Measurements from ENCODE around the gene NUBPL.
"Not testable (repeated sequence)": the region's sequence is repeated elsewhere in the genome, so short reads cannot be mapped to it uniquely, and the experiment has no call there.

The NUBPL gene

DNA sequence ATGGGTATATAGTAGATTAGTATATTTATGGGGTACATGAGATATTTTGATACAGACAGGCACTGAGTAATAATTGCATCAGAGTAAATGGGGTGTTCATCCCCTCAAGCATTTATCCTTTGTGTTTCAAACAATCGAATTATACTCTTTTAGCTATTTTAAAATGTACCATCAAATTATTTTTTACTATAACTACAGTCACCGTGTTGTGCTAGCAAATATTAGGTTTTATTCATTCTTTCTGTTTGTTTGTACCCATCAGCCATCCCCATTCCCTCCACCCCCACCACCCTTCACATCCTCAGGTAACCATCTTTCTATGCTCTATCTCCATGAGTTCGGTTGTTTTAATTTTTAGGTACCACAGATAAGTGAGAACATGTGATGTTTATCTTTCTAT, 115.8 kb downstream of the NUBPL start:
- DNase-seq (ENCODE audit: low spot score): no peak

DNA sequence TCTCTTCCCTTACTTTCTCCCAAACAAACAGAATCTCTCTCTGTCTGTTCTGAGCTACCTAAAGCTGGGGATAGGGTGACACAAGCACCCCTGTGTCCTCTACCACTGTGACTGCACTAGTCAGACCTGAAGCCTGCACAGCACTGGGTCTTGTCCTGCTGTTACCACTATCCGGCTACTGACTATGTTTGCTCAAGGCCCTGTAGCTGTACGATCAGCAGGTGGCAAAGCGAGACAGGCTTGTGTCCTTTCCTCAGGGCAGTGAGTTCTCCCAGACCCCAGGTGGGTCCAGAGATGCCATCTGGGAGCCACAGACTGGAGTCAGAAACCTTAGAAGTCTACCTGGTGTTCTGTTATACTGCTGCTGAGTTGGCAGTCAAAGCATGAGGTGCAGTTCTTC, 116.4 kb downstream of the NUBPL start:
- DNase-seq (ENCODE audit: low spot score): no peak

DNA sequence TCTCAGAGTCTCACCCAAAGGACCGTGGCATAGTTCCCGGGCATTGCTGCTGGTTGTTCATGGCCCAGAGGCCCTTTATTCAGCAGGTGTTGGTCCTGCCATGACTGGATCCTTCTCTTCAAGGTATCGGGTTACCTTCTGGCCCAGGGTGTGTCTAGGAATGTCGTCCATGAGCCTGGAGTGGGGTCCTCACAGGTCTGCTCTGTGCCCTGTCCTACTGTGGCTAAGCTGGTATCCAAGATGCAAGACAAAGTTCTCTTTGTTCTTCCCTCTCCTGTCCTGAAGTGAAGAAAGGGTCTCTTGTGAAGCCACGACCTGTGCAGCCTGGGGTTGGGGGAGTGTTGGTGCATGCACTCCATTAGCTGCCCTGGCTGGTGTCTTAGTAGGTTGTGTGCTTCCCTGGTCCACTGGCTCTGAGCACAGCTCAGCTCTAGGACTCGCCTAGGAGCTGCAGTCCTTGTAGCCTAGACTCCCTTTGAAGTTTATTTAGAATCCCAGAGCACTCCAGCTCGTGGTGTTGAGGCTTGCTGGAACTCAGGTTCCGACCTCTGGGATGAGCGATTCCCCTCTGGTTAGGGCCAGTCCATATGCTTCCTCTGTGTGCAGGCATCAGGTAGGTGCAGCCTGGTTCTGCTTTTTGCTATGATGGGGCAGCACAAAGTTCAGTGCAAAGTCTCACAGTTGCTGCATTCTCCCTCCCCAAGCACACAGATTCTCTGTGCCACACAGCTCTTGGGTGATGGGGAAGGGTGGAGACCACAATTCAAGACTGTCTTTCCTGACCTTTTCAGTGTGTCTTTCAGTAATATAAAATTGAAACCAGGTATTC, 117.4 kb downstream of the NUBPL start:
- DNase-seq (ENCODE audit: low spot score): no peak

DNA sequence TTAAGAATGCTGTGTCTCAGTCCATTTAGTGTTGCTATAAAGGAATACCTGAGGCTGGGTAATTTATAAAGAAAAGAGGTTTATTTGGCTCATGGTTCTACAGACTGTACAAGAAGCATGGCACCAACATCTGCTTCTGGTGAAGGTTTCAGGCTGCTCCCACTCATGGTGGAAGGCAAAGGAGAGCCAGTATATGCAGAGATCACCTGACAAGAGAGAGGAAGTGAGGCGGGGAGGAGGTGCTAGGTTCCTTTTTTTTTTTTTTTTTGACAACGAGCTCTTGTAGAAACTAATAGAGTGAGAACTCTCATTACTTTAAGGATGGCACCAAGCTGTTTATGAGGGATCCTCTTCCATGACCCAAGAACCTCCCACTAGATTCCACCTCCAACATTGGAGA, 121.6 kb downstream of the NUBPL start:
- no peak for DNase-seq (ENCODE audit: low spot score)

DNA sequence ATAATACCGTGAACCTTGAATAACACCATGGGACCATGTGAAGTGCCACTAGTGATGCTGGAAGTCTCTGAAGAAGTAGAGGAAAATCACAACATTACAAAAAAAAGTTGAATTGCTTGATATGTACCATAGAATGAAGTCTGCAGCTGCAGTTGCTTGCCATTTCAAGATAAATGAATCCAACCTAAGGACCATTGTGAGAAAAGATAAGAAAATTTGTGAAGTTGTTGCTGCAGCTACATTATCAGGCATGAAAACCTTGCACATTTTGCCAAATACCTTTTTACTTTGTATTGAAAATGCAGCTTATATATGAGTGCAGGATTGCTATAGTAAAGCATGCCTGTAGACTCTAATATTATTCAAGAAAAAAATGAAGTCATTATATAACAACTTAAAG, 126.5 kb downstream of the NUBPL start:
- no peak for DNase-seq (ENCODE audit: low spot score)

DNA sequence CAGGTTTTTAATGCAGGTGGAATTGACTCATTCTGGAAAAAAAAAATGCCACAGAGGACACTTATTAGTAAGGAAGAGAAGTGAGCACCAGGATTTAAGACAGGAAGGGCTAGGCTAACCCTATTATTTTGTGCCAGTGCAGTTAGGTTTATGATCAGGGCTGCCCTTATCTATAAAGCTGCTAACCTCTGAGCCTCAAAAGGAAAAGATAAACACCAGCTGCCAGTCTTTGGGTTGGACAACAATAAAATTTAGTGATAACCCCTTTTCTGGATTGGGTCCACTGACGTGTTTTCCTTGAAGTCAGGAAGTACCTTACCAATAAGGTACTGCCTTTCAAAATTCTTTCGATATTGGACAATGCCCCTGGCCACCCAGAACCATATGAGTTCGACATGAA, 128.9 kb downstream of the NUBPL start:
- DNase-seq (ENCODE audit: low spot score): no peak

DNA sequence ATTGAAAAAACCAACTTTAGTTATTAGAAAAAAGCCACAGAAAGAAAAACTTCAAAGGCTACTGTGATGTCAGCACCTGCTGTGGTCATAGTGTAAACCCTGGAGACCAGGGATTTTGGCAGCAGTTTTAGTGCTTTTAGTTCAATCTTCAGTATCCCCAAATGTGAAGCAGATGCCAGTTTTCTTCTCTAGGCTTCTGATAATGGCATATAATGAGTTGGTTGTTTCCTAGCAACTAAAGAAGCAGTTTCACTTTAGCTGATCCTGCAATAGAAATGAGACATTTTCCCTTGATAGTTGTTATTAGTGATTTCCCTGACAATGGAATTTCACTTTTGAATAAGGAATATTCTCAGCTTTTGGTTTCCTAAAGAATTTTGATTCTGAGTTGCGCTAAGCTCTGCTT, 131.2 kb downstream of the NUBPL start:
- DNase-seq (ENCODE audit: low spot score): no peak

DNA sequence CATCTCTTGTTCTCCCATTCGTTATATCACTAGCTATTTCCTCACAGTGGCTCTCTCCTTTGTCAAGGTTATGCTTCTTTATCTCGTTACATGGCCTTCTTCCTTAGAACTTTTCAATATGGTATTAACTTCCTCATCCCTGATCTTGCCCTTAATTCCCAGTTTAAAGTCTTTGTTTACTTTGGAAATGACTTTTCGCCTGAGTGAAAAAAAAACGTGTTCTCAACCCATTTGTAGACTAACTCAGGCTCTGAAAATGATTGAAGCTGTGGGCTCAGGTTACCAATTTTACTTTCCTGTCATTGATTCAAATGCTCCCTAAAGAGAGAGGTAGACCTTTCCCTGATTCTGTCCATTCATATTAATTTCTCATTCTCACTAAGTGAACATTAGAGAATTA, 135.2 kb downstream of the NUBPL start:
- no peak for DNase-seq (ENCODE audit: low spot score)

DNA sequence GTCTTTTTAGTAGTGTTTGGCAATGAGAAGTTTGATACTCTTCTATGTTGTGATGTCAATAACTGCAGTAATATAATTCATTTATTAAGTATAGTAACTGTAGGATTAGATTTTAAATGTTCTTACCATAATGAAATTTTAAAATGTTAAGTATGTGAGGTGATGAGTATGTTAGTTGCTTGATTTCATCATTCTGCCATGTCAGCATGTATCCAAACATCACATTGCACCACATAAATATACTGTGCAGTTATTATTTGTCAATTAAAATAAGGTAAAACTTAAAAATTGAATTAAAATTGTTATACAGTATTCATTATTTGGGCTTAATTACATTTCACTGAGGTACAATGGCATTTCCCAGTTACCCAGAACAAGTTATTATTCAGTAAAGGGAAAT, 138.6 kb downstream of the NUBPL start:
- no peak for DNase-seq (ENCODE audit: low spot score)

DNA sequence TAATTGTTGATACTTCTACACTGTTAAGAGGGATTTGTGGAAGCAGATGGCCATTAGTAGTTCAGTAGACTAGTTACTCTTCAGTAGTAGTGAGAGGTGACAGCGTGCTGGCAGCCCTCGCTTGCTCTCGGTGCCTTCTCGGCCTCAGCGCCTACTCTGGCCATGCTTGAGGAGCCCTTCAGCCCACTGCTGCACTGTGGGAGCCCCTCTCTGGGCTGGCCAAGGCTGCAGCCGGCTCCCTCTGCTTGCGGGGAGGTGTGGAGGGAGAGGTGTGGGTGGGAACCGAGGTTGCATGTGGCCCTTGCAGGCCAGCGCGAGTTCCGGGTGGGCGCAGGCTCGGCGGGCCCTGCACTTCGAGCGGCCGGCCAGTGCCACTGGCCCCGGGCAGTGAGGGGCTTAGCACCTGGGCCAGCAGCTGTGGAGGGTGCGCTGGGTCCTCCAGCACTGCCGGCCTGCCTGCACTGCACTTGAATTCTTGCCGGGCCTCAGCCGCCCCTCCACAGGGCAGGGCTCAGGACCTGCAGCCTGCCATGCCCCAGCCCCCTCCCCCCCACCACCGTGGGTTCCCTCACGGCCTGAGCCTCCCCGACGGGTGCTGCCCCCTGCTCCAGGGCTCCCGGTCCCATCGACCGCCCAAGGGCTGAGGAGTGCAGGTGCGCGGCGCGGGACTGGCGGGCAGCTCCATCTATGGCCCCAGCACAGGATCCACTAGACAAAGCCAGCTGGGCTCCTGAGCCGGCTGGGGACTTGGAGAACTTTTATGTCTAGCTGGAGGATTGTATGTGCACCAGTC, 139.3 kb downstream of the NUBPL start:
- DNase-seq (ENCODE audit: low spot score): no peak

DNA sequence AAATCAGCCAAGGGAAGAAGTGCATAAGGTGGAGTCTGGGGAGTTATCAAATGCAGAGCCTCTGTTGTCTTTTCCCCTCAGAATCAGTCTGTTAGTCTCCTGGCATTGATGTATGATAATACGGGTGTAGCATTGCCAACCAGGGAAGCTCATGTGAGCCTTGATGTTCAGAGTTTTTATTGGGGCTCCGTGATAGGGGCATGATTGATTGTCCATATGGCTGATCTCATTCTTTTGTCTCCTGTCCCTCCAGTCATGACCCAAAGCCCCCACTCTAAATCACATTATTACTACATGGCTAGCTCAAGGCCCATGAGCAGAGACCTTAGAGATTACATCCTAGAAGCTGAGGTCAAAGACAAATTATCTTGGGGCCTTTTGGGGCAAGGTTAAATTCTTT, 140.9 kb downstream of the NUBPL start:
- DNase-seq (ENCODE audit: low spot score): no peak

DNA sequence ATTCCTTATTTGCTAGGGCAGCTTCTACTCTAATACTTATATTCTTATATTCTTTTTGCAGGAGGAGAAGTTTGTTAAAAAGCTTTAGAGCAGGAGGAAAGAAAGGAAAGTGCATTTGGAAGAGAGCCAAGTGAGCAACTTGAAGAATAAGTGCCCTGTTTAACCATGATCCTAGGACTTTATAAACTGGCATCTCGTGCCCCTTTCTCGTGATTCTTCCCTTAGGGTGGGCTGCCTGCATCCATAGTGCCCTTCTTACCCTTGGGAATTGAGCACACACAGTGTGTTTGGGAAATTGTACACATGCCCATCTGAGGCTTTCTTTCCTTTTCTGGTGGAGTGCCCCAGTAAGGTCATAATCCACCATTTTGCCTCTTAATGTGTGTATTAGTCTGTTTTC, 141.9 kb downstream of the NUBPL start:
- no peak for DNase-seq (ENCODE audit: low spot score)

DNA sequence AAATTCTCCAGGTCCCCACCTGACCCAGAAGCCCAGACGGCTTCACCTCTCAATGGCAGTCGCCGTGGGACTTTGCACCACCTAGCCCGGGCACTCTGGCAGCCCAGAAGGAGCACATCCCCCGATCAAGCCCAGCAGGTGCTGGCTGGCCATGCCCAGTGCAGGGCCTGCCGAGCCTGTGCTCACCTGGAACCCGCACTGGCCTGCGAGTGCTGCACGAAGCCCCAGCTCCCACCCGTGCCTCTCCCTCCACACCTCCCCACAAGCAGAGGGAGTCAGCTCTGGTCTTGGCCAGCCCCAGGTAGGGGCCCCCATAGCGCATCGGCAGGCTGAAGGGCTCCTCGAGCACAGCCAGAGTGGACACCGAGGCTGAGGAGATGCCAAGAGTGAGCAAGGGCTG, 144.5 kb downstream of the NUBPL start:
- no peak for DNase-seq (ENCODE audit: low spot score)

DNA sequence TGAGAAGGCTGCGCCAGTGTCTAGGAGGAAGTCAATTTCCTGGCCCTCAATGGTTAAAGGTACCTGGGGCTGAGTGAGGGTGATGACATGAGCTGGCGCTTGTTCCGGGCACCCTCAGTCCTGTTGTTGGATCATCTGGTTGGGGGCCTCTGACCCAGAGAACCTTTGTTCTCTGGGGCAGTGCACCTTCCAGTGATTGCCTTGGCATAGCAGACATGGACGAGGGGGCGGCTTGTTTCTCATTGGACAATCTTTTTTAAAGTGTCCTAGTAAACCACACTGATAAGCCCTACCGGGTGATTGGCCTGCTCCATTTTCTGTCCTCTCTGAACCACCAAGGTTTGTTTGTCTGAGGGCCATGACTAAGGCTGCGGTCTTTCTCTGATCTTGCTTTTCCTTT, 147.5 kb downstream of the NUBPL start:
- not testable (repeated sequence) for DNase-seq (ENCODE audit: low spot score)

DNA sequence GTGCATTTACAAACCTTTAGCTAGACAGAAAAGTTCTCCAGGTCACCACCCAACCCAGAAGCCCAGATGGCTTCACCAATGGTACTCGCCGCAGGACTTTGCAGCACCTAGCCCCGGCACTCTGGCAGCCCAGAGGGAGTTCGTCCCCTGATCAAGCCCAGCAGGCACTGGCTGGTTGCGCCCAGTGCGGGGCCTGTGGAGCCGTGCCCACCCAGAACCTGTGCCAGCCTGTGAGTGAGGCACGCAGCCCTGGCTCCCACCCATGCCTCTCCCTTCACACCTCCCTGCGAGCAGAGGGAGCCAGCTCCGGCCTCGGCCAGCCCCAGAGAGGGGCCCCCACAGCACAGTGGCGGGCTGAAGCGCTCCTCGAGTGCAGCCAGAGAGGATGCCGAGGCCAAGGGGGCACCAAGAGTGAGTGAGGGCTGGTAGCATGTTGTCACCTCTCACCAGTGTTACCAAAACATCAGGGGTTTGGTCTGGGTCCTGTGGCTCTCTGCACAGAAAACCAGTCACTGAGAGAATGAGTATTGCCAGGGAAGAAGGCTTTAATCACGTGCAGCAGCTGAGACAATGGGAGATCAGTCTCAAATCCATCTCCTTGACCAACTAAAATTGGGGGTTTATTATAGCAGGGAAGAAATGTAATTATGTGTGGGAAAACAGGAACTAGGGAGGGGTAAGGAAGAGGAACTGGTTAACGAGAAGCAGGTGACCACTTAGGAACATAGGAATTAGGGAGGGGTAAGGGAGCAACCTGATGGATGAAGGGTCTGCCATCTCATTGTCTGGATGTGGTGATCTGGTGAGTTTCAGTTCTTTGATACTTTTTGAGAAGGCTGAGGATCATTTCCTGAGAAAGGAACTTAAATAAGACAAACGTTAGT, 151.3 kb downstream of the NUBPL start:
- no peak for DNase-seq (ENCODE audit: low spot score)

DNA sequence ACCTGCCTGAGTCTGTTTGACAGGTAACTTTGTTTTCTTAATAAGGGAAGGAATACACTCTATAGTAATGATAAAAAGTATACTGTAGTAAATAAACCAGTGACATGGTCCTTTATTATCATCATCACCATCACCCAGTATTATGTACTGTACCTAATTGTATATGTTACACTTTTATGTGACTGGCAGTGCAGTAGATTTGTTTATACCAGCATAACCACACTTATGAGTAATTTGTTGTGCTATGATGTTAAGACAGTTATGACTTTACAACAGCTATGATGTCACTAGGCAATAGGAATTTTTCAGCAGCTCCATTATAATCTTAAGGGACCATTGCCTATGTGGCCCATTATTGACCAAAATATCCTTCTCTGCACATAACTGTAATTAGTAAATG, 155.0 kb downstream of the NUBPL start:
- DNase-seq (ENCODE audit: low spot score): no peak

DNA sequence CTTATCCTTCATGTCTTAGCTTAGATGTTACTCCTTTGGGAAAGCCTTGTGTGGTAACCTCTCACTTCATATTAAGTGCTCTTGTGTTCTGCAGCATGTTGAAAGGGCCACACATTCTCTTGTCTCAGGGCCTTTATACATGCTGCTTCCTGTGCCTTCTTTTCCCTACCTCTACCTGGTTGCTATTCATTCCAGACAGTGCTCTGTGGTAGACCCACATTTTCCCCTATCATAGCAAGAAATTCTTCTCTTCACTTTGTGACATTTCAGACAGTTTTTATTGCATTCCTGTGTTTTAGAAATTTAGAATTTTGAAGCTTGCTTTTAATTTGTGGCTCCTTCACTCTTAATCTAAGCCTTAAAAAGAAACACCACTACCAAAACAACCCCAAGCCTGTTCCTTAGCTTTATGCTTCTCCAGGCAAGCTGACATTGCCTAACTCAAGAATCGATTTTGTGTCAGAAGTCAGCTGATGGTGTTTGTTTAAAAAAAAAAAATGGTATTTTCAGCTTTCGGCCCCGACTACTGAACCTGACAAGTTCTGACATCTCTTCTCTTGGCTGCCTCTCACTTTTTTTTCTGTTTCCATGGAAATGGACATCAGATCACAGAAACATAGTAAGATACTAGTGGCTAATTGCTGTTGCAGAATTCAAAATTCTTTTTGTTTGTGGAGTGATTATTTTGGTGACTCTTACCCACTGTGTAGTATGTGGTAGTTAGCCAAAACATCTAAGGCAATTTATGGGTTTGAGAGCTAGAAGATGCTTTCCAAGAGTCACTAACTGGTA, 156.3 kb downstream of the NUBPL start:
- DNase-seq (ENCODE audit: low spot score): no peak

DNA sequence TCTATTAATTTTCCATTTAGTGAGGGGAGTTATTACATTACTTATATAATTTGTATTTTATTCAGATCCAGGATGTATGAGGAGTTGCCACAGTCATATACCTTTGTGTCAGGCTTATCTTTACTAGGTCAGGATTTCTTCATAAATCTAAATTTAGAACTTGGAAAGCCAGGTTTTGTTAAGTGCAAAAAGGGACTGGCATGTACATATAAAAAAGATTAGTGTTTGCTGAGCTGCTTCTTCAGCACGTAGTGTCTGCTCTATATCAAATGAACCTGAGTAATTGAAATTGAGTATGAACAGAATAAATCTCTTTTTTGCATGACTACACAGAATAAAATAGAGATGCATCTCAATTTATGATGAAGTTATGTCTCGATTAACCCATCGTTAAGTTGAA, 157.4 kb downstream of the NUBPL start:
- no peak for DNase-seq (ENCODE audit: low spot score)

DNA sequence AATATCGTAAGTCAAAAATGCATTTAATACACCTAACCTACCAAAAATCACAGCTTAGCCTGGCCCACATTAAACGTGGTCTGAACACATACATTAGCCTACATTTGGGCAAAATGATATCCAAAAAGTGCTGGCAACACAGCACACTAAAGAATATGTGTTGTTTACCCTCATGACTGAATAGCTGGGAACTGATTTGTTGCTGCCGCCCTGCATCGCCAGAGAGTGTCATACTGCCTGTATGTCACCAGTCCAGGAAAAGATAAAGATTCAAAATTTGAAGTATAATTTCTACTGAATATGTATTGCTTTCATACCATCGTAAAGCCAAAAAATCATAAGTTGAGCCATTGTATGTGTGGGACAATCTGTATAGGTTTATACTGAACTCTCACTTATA, 157.8 kb downstream of the NUBPL start:
- no peak for DNase-seq (ENCODE audit: low spot score)

DNA sequence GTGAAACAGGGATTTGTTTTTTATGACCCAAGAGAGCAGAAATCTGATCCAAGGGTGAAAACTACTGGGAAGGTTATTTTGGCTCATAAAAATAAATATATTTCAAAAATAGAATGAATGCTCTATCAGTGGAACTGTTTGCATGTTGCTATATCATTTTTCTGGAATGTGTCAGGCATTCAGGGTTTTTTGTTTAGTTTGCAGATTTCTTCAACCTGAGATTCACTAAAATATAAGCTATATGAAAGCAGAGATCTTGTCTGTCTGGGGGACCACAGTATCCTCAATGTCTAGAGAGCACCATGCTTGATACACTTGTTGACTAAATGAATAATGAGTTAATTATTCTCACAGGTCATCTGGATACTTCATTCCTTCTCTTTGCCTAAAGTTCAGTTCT, 165.1 kb downstream of the NUBPL start:
- no peak for DNase-seq (ENCODE audit: low spot score)

DNA sequence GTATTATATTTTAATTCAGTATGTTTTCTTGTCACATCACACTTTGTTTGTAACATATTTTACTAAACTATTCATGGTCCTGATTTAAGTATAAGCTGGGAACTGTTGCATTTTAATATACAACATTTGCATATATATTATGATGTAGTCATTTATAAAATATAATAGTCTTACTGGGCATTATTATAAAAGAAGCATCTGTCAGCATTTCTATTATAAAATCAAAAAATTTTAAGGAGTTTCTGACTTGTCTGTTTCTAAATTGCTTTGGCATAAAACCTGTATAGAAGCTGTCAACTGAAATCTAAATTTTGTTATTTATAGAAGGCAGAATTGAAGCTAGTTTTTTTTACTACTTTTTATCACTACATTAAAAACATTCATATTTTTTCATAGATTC, 166.6 kb downstream of the NUBPL start:
- DNase-seq (ENCODE audit: low spot score): no peak

DNA sequence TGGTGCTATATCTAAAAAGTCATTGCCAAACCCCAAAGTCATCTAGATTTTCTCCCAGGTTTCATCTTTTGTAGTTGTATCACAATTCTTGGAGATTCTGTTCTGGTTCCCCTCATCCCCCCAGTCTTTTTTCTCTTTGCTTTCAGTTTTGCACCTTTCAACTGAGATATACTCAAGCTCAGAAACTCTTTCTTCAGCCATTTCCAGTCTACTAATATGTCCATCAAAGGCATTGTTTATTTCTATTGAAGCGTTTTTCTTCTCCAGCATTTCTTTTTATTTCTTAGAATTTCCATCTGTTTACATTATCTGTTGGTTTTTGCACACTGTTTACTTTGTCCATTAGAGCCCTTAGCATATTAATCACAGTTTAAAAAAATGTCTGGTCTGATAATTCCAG, 179.5 kb downstream of the NUBPL start:
- DNase-seq (ENCODE audit: low spot score): no peak

Measured in germinal center (tissue), 1 donor.